SK-N-MC (cell line): ENCODE data around the gene AAMP.

ENCODE experiments used
- EZH2 ChIP-seq: fragments of 200-600 bp; sonication (generic); IDR thresholded peaks from one replicate; pipeline ENCODE4 v1.6.1; 2017; ENCODE audit warnings: antibody characterized with exemption
- FOXP2 ChIP-seq: optimal IDR thresholded peaks from 2 replicates; pipeline ENCODE3; 2011; ENCODE audit warnings: mild to moderate bottlenecking, moderate library complexity; ENCODE audit not compliant: insufficient read depth; ENCODE audit errors: extremely low read length, control extremely low read depth
- POLR2AphosphoS5 ChIP-seq: IDR thresholded peaks from 2 replicates; pipeline ENCODE4 v1.6.1; 2012; ENCODE audit warnings: mild to moderate bottlenecking, low read depth, low read length, borderline replicate concordance

DNA sequence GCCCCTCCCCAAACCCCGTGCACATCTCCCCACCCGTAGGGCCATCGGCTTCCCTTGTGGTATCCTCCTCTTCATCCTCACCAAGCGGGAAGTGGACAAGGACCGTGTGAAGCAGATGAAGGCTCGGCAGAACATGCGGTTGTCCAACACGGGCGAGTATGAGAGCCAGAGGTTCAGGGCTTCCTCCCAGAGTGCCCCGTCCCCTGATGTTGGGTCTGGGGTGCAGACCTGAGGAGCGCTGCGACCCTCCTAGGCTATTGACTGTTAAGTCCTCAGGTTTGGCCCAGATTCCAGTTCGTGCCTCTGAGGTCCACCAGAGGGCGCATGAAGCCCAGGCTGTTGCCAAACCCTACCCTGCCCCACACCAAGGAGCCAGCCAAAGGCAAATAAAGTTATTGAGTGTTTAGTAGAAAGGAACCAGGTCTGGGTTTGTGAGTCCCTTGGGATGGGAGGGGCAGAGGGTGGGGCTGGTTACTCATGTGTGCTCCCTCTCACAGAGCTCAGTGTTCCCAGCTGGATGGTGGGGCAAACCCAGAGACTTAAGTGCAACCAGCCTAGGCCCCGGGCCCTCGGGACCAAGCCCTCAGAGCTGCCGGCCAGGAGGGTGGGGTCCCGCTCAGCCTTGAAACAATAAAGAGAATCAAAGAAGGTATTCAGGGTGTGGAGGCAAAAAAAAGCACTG is 2.7 kb upstream of the AAMP start:
- TF ChIP-seq POLR2AphosphoS5 = peak; percentile 49
- TF ChIP-seq EZH2 = no peak
- TF ChIP-seq FOXP2 = no peak
